H4 (cell line): Measurements from ENCODE around the gene EVC. TPM values are rescaled to one million over a fixed set of nuclear protein-coding genes. Genes with fewer than 3 reads are reported as not detected.
"Not testable (repeated sequence)": the region's sequence is repeated elsewhere in the genome, so short reads cannot be mapped to it uniquely, and the experiment has no call there.

Experiments
- DNase-seq: peaks from one replicate; pipeline ENCODE4 v3.0.0-alpha.2; 2015; ENCODE audit warnings: low spot score
- total RNA-seq: library from RNA; depleted of rRNA; stranded (reverse); fragments of >200 nt; shearing (Covaris generic); gene quantifications from 2 replicates; pipeline ENCODE4 v1.2.3, GENCODE V29; 2014

Gene EVC
- total RNA-seq, 1 experiment from 2014 or later, result 6.7 TPM

DNA sequence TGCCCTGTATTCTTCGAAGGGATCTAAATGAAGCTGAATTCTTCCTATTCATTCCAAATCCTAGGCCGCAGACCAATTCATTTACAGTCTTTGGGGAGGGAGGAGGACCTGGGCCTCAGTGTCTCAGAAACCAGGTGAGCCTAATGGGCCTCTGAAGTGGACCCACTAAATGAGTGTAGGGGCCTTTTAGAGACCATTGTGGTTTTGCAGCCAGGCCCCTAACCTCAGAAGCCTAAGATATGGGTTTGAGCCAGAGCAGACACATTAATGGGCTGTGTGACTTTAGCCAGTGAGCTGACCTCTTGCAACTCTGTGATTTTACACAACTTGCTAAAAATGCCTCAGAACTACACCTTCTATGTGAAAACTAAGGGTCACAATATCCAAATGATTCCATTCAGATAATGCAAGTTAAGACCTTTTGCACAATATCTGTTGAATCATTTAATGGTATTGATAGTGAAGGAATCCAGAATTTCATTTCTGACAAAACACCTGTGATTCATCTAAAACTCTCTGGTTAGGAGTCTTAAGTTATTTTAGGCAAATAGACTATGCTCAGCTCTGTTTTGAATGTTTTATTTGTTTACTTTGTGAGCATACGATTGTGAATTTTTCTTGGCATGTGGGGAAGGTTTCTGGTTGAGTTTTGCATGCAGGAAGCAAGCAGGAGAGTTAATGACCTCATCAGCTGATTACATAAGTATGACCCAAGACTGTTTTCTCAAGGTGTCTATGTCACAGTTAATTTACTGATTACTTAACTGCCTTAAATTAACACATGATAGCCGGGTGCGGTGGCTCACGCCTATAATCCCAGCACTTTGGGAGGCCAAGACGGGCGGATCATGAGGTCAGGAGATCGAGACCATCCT is 75.0 kb downstream of the EVC start:
- DNase-seq, result no peak

DNA sequence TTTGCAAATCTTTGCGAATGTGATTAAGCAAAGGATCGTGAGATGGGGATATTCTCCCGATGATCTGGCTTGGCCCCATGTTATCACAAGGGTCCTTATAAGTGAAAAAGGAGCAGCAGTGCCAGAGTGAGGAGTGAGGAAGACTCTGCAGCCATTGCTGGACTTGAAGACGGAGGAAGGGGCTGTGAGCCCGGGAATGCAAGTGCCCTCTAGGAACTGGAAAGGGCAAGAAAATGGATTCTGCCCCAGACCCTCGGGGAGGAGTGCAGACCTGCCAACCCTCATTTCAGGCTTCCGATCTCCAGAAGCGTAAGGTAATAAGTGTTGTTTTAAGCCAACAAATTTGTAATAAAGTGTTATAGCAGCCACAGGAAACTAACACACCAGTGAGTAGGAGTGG is 76.3 kb downstream of the EVC start:
- DNase-seq, result no peak

DNA sequence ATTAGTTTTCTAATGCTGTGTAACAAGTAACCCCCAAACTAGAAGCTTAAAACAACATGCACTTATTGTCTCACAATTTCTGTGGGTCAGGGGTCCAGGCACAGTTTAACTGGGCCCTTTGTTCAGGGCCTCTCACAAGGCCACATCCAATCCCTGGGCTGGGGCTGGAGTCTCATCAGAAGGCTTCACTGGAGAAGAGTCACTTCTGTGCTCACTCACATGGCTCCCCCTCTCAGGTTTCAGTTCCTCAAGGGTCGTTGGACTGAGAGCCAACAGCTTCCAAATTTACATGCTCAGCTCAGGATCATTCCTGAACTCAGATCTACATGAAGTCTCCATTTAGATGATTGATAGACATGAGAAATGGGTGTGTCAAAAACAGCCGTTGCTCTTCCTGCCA is 77.1 kb downstream of the EVC start:
- no peak for DNase-seq

DNA sequence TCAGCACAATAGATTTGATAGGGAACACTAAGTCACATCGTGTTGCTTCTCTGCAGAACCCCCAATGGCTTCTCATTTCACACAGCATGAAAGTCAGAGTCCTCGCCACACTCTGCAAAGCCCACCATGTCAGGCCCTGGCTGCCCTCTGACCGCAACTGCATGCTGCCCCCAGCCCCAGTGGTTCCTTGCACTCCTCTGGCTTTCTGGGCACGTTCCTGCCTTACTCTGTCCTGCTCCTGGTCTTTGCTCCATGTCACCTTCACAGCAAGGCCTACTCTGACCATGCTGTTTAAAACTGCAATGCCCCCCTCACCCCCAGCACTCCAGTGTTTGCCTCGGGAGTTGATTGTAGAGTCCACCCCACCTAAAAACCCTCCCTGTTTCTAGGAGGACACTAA is 78.1 kb downstream of the EVC start:
- no peak for DNase-seq

DNA sequence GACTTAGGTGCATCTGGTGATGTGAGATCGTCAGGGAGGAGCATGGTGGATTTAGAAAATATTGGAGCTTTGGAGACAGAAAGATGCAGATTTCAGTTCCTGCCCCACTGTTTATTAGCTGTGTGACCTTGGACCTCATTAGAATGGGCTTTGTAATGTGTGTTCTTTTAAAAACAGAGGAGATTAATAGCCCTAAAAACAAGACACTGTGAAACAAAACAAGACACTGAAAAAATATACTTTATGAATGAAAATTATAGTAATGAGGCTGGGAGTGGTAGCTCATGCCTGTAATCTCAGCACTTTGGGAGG is 79.5 kb downstream of the EVC start:
- DNase-seq, result no peak

DNA sequence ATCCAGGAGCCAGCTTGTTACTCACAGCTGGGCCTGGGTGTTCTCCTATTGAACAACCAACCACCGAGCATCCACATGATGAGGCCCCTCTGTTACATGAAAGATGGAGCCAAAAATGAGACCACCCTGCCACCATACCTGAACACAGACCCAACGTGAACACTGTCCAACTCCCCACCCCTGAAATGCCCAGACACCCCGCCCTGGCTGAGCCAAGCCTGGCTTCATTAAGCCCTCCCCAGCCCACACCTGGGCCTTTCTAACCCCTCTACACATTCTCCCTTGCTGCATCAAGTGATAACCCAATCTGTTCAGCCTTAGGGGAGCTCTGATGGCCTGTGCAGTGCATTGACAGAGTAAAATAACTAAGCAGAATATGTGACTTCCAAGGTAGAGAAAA is 80.7 kb downstream of the EVC start:
- no peak for DNase-seq

DNA sequence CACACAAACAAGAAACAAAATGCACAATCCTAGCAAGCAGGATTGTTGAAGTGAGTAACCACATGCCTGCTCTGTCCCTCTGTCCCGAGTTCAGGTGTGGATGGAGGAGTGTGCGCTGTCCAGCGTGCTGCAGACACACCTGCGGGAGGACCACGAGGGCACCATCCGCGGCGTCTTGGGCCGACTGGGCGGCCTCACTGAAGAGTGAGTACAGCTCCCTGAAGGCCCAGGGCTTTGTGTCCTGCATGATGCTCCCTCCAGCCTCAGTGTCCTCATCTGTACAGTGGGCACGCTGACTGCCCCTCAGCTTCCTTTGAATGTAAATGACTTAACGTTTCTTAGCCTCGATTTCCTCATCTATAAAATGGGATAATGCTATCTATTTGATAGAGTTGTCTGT is 82.5 kb downstream of the EVC start:
- no peak for DNase-seq

DNA sequence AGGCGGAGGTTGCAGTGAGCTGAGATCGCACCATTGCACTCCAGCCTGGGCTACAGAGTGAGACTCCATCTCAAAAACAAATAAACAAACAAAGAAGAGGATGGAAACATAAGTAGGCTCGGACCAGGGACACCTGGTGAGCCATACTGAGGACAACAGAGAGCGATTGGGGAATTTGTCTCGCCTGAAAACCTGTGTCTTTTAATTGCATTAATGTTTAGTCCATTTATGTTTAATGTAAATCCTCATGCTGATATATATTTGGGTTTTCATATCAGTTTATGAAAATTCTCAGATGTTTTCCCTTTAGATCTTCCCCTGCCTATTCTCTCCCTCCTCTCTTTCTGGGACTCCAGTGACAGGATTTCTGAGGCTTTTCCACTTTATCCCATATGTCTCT is 84.6 kb downstream of the EVC start:
- no peak for DNase-seq

DNA sequence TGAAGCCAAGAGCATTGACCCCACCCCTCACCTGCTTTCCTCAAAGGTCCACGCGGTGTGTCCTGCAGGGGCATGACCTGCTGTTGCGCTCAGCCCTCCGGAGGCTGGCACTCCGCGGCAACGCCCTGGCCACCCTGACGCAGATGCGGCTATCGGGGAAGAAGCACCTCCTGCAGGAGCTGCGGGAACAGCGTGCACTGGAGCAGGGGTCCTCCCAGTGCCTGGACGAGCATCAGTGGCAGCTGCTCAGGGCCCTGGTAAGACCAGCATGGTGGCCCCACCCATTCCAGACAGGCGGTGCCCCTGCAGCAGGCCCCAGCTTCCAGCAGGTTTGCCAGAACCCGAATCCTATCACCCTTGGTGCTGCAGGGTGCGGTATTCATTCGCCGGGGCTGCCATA is 86.0 kb downstream of the EVC start:
- DNase-seq, result no peak

DNA sequence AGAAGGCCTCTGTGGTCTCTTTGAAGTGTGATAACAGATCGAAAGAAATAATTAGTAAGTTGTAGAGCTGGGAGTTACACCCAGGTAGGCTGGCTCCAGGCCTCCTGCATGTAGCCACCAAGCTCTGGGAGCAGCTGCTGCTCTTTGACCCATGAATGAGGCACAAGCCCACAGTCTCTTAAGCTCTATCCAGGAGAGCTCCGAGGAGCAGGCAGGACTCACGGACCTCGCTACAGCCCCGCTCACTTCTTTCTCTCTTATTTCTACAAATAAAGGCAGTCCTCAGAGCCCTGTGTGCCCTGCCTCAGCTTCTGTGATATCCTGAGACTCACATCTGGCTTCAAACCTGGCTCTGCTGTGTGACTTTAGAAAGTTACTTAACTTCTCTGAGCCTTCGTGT is 86.9 kb downstream of the EVC start:
- no peak for DNase-seq

DNA sequence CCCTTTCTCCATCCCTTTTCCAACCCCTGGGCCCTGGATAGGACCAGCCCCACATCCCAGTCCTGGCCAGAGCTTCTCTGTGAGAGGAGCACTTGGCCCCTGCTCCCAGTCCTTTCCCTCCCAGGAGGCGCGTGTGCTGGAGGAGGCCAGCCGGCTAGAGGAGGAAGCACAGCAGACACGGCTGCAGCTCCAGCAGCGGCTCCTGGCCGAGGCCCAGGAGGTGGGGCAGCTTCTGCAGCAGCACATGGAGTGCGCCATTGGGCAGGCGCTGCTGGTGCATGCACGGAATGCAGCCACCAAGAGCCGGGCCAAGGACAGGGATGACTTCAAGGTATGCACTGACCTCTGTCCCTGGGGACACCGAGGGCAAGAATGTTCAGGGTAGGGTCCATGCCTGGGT is 87.5 kb downstream of the EVC start:
- DNase-seq, result no peak

DNA sequence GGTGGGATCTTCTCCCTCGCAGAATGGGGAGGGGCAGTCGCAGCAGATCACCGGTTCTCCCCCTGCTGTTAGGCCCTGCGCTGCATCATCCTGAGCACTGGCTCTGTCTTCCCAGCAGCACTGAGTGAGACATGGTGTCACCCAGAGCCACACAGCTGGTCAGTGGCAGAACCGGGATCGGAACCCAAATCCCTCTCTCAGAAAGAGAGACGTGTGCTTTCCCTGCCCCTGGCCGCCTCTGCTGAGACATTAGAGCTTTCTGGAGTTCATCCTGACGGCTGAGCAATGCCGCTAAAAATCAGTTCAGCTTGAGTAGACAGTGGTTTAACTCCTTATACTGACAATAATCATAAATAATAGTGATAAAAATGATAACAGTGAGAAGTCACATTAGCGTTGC is 87.9 kb downstream of the EVC start:
- no peak for DNase-seq

DNA sequence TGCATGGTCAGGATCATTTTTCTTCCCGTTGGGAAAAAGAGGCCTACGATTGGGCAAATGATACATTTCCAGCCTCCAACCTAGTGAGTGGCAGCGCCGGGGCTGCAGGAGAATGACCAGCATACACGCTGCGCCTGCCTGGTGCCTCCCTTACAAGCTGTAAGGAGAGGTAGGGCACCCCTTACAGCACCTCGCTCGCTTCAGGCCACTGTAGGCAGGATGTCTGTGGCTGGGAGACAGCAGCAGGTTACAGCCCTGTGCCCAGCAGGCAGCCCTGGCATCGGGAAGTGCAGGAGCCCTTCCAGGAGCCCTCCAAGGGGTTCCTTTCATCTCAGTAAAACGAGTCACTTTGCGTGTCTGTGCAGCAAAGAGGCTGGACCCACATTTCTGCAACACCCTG is 88.4 kb downstream of the EVC start:
- DNase-seq, result no peak

DNA sequence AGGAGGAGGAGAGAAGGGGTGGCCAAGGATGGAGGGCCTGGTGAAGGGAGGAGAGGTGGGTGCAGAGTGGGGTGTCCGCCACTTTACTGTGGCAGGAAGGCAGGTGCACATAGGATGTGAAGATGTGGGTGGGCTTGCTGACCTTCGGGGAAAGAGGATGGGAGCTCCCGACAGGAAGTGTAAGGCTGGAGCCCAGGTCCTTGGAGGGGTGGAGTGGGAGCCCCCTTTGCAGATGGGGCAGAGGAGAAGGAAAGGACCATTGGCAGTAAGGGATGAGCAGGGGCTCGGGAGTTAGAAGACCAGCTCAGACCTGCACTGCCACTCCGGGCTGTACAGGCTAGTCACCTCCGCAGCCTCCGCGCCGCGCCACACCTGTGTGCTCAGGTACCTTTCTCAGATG is 89.5 kb downstream of the EVC start:
- no peak for DNase-seq

DNA sequence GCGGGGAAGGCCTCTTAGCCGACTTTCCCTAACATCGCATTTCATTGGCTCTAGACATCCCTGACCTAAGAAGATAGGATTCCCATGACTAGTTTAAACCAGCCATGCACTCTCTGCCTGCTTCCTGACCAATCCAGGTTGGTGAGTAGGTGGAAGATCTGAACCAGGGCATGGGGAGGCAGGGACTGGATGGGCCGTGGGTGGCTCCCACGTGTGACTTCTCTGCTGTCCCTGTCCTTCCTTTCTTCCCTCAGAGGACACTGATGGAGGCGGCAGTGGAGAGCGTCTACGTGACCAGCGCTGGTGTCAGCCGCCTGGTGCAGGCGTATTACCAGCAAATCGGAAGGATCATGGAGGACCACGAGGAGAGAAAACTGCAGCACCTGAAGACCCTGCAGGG is 90.7 kb downstream of the EVC start:
- no peak for DNase-seq

DNA sequence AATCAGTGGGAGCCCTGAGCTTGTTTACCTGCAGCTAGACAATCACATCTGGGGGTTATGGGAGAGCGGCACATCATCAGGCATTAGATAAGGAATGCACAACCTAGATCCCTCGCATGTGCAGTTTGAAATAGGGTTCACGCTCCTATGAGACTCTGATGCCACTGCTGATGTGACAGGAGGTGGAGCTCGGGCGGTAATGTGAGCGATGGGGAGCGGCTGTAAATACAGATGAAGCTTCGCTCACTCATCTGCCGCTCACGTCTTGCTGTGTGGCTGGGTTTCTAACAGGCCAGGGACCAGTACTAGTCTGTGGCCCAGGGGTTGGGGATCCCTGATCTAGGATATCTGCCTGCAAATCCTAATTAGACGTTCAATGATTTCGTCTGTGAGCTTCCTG is 91.6 kb downstream of the EVC start:
- no peak for DNase-seq

DNA sequence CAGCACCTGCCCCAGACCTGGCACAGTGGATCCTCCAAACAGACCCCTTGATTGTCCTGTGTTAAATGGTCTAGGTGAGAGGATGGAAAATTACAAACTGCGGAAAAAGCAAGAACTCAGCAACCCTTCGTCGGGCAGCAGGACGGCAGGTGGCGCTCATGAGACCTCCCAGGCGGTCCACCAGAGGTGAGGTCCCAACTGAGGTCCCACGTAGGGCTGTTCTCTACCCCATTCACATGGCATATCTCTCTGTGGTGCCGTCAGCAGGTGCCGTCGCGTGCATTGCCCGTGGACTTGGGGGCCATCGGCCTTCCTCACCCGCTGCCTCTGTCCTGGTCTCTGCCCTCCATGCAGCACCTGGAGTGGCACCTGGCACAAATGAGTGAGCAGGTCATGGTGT is 93.7 kb downstream of the EVC start:
- no peak for DNase-seq

DNA sequence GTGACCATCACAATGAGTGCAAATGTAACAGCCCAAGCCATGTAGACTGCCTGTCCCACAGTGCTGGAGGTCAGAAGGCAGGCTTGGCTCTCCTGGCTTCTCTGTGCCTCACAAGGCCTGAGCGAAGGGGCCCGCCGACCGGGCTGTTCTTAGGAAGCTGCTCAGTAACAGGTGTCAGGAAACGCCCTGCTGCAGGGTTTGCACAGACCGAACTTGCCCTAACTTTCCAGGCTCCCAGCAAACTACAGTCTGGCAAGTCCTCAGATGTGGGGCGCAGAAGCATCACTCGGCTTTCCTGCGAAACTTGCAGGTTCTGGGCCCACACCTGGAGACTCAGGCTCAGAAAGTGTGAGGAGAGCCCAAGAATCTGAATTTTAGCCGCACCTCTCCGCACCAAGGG is 94.3 kb downstream of the EVC start:
- DNase-seq, result no peak

DNA sequence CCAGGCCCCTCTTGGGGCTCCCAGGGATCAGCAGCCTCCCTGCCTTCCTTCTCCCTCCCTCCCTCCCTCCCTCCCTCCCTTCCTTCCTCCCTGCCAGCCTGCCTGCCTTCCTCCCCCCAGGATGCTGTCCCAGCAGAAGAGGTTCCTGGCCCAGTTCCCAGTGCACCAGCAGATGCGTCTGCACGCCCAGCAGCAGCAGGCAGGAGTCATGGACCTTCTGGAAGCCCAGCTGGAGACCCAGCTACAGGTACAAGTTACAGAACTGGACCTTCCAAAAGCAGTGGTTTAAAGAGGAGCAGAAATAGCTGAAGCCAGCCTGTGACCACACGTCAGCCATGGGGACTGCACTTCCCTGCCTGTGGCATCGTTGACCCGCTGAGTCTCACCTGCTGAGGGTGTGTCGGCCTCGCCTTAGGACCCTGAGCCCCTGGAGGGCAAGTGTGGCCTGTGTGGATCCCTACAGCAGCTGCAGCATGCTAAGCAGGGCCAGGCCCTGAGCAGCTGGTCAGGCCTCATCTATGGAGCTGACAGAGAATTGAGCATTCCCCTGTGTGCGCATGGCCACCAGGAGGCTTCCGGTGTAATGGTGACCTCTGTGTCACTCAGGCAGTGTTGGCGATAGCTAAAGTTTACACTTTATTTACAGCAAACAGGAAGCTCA is 97.2 kb downstream of the EVC start:
- DNase-seq, result no peak

DNA sequence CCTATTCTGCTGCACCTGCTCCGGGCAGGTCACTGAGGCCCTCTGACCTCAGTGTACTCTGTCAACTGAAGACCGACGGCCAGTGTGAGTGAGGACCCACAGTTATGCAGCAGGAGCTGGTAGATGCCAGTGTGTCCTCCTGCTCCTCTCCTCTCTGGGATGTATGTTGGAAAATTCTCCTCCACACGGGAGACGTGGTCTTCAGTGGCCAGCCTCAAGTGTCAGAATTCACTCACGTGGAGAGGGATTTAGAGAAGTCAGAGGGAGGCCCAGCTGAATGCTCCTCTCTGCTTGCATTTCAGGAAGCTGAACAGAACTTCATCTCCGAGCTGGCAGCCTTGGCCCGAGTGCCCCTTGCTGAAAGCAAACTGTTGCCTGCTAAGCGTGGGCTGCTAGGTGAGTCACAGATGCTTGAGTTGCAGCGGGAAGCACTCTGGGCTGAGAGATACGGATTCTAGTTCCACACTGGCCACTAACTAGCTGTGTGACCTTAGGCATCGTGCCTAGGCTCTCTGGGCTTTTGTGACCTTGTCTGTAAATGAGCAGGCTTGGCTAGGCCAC is 98.3 kb downstream of the EVC start:
- no peak for DNase-seq

DNA sequence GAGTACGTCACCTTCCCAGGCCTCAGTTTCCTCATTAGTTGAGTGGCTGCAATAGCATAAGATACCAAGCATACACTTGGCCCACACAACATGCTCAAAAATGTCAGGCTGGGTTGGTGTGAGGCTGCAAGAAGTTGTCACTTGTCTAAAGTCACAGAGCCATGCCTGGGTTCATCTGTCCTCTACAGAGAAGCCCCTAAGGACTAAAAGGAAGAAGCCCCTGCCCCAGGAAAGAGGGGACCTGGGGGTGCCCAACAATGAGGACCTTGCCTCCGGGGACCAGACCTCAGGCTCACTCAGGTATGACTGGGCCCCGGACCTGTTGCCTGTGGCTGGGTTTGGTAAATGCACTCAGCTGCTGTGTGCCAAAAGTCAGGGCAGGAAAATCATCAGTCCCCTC is 99.2 kb downstream of the EVC start:
- DNase-seq, result no peak

DNA sequence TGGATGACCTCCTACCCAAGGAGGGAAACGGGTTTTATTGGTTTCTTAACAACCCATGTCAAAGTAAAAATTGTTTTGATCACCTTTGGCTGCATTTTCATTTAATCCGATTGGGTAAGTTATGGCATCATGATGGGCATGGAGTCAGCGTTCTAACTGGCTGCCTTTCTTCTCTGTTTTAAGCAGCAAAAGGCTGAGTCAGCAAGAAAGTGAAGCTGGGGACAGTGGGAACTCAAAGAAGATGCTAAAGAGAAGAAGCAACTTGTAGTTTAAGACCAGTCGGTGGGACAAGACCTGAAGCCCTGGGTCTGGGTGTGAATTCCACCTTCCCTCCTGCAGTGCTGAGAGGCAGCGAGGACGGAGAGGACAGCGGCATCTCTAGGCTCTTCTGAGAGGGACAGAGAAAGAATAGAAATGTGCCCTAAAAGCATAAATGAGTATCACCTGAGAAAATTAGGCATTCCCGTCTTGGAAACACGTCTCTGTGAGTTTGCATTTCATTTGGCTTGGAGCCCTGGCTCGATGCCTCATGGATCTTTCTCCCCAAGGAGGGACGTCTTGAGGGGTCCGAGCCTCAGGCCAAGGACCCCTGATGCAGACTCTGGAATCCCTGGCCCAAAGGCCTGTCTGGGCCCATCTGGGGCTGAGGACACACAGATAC is 99.9 kb downstream of the EVC start:
- no peak for DNase-seq

DNA sequence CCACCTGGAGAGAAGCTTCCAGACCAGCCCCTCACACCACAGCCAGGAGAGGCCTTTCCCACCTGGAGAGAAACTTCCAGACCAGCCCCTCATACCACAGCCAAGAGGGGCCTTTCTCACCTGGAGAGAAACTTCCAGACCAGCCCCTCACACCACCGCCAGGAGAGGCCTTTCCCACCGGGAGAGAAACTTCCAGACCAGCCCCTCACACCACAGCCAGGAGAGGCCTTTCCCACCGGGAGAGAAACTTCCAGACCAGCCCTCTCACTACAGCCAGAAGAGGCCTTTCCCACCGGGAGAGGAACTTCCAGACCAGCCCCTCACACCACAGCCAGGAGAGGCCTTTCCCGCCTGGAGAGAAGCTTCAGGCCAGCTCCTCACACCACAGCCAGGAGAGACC is 101.1 kb downstream of the EVC start:
- DNase-seq, result not testable (repeated sequence)
